Measurements from ENCODE around the gene NYNRIN.

- TF ChIP-seq, protein P1, sequence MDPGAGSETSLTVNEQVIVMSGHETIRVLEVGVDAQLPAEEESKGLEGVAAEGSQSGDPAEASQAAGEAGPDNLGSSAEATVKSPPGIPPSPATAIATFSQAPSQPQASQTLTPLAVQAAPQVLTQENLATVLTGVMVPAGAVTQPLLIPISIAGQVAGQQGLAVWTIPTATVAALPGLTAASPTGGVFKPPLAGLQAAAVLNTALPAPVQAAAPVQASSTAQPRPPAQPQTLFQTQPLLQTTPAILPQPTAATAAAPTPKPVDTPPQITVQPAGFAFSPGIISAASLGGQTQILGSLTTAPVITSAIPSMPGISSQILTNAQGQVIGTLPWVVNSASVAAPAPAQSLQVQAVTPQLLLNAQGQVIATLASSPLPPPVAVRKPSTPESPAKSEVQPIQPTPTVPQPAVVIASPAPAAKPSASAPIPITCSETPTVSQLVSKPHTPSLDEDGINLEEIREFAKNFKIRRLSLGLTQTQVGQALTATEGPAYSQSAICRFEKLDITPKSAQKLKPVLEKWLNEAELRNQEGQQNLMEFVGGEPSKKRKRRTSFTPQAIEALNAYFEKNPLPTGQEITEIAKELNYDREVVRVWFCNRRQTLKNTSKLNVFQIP (CRISPR knock-in tag; IDR thresholded peaks at IDR 0.05; ENCODE audit: borderline replicate concordance, low read depth) = no peak
- TF ChIP-seq RARB (CRISPR knock-in tag; IDR thresholded peaks at IDR 0.05) (no peak), ZFP3 (CRISPR knock-in tag; IDR thresholded peaks at IDR 0.05) (0 out of 2 replicates have a peak, but pooled peaks have one; percentile 22), ZC3H10 (CRISPR knock-in tag; IDR thresholded peaks at IDR 0.05) (peak; percentile 15; the same call in 1 of the 2 replicates)
Observed at GRCh38 chr14:24429395-24430142, 30.8 kb downstream of the NYNRIN start, which contains the start of the genes CBLN3 and KHNYN.
